ENCODE measurements around the gene MACROD1. TPM values are rescaled to one million over a fixed set of nuclear protein-coding genes. Genes with fewer than 3 reads are reported as not detected.

Gene MACROD1
- total and polyA plus RNA-seq, 2 of the 13 experiments (the other 11 are each of a cell fraction or from before 2014, with no cell fraction given) = 23.1 to 34.5 TPM

DNA sequence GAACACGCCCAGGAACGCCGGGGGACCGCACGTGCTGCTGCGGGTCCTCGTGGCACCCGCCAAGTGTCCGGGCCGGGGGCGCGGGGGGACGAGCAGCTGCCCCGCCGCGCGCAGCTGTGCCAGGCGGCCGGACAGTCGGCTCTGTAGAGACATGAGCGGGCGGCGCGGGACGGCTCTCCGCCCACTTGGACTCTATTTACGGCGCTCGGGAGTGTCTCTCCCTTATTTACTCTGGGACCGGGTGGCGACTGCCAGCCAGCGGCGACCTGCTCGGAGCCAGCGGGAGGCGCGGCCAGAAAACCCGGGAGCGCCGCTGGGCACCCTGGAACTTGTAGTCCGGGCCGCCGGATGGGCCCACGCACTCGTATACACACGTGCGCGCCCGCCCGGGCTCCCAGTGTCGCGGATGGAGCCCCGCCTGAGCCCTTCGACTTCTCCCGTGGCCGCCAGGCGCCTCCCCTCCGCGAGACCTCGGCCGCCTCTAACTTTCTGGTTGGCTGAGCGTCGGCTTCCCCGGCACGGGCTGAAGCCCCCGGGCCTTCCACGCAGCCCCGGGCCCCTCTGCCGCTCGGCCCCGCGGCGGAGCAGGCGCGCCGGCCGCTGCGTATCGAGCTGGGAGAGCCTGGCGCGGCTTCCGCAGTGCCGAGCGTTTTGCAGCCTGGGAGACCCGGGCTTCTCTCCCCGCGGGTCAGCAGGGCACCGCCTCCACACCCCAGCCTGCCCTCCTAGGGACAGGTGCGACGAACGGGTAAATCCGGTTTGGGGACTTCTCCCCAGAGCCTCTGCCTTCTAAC lies at the start of gene MACROD1 (continued):
- TF ChIP-seq NFAT5 (CRISPR knock-in tag; IDR thresholded peaks at IDR 0.05) (no peak), CHD4 (IDR thresholded peaks at IDR 0.05; ENCODE audit: borderline replicate concordance, low read length) (no peak), ZBTB7B (CRISPR knock-in tag; IDR thresholded peaks at IDR 0.05) (peak; percentile 60; the same call in 1 of the 2 replicates), ZNF75D (CRISPR knock-in tag; IDR thresholded peaks at IDR 0.05; ENCODE audit: borderline replicate concordance) (no peak), PAWR (CRISPR knock-in tag; IDR thresholded peaks at IDR 0.05; ENCODE audit: borderline replicate concordance) (no peak), ZNF280D (CRISPR knock-in tag; IDR thresholded peaks at IDR 0.05) (no peak), ZNF24 (IDR thresholded peaks at IDR 0.05) (no peak), ZNF558 (CRISPR knock-in tag; IDR thresholded peaks at IDR 0.05; ENCODE audit: borderline replicate concordance) (peak; percentile 78; the same call in 1 of the 2 replicates), ZNF550 (CRISPR knock-in tag; IDR thresholded peaks at IDR 0.05; ENCODE audit: borderline replicate concordance) (no peak), CSRNP2 (CRISPR knock-in tag; conservative IDR thresholded peaks at IDR 0.05; ENCODE audit: low read depth) (no peak), RARG (CRISPR knock-in tag; IDR thresholded peaks at IDR 0.05; ENCODE audit: low read depth) (0 out of 2 replicates have a peak, but pooled peaks have one; percentile 46), ZNF333 (CRISPR knock-in tag; IDR thresholded peaks at IDR 0.05; ENCODE audit: borderline replicate concordance) (no peak; the same call in 1 of the 2 replicates), PLRG1 (conservative IDR thresholded peaks at IDR 0.05) (no peak), KAT8 (CRISPR knock-in tag; IDR thresholded peaks at IDR 0.05) (peak; percentile 53; the same call in 1 of the 2 replicates)
- TF ChIP-seq, protein P1, sequence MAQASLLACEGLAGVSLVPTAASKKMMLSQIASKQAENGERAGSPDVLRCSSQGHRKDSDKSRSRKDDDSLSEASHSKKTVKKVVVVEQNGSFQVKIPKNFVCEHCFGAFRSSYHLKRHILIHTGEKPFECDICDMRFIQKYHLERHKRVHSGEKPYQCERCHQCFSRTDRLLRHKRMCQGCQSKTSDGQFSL (CRISPR knock-in tag; IDR thresholded peaks at IDR 0.05) = no peak

Measured in HepG2 (cell line).